SK-N-SH treated with all-trans-retinoic acid at 6 μM for 48 hours (cell line): ENCODE results near the gene INPP4B.

Source experiments
- BACH2 ChIP-seq: fragments of 250-450 bp; sonication (Bioruptor Pico); IDR thresholded peaks from 2 replicates; pipeline ENCODE4 v1.9.0; 2021; ENCODE audit warnings: mild to moderate bottlenecking, borderline replicate concordance
- CSDC2 ChIP-seq: fragments of 250-450 bp; sonication (Bioruptor Pico); IDR thresholded peaks from 2 replicates; pipeline ENCODE4 v1.5.0; 2020; ENCODE audit warnings: mild to moderate bottlenecking, moderate library complexity
- GLIS3 ChIP-seq: fragments of 250-450 bp; sonication (Bioruptor Pico); IDR thresholded peaks from 2 replicates; pipeline ENCODE4 v1.5.0; 2020; ENCODE audit warnings: mild to moderate bottlenecking, moderate library complexity
- PPARA ChIP-seq: fragments of 250-450 bp; sonication (Bioruptor Pico); IDR thresholded peaks from 2 replicates; pipeline ENCODE4 v1.5.0; 2020; ENCODE audit warnings: mild to moderate bottlenecking, borderline replicate concordance
- TCF4 ChIP-seq: fragments of 250-450 bp; sonication (Bioruptor Pico); IDR thresholded peaks from 2 replicates; pipeline ENCODE4 v1.8.0; 2021; ENCODE audit warnings: mild to moderate bottlenecking, moderate library complexity, borderline replicate concordance
- TOX ChIP-seq: fragments of 250-450 bp; sonication (Bioruptor Pico); IDR thresholded peaks from 2 replicates; pipeline ENCODE4 v1.8.0; 2021; ENCODE audit warnings: mild to moderate bottlenecking, moderate library complexity, borderline replicate concordance
- ZC3H10 ChIP-seq: fragments of 250-450 bp; sonication (Bioruptor Pico); IDR thresholded peaks from 2 replicates; pipeline ENCODE4 v1.5.1; 2021; ENCODE audit warnings: mild to moderate bottlenecking, moderate library complexity
- ZFP3 ChIP-seq: fragments of 250-450 bp; sonication (Bioruptor Pico); IDR thresholded peaks from 2 replicates; pipeline ENCODE4 v1.5.0; 2020; ENCODE audit warnings: mild to moderate bottlenecking, moderate library complexity
- ZNF565 ChIP-seq: fragments of 450-650 bp; formaldehyde crosslinking; conservative IDR thresholded peaks from 2 replicates; pipeline ENCODE4 v1.5.0; 2020; ENCODE audit warnings: low read depth, mild to moderate bottlenecking, moderate library complexity
- ZNF70 ChIP-seq: fragments of 450-650 bp; formaldehyde crosslinking; IDR thresholded peaks from 2 replicates; pipeline ENCODE4 v1.5.0; 2020; ENCODE audit warnings: mild to moderate bottlenecking, moderate library complexity
- ZNF8 ChIP-seq: fragments of 450-650 bp; formaldehyde crosslinking; IDR thresholded peaks from 2 replicates; pipeline ENCODE4 v1.5.0; 2020; ENCODE audit warnings: mild to moderate bottlenecking, moderate library complexity
- TF ChIP-seq, protein P1 (sequence below): fragments of 250-450 bp; sonication (Bioruptor Pico); IDR thresholded peaks from 2 replicates; pipeline ENCODE4 v1.8.0; 2021; ENCODE audit warnings: low read depth, mild to moderate bottlenecking, moderate library complexity, borderline replicate concordance
- TF ChIP-seq, protein P2 (sequence below): fragments of 250-450 bp; sonication (Bioruptor Pico); IDR thresholded peaks from 2 replicates; pipeline ENCODE4 v1.5.1; 2020; ENCODE audit warnings: low read depth, mild to moderate bottlenecking, moderate library complexity
- TF ChIP-seq, protein P3 (sequence below): fragments of 250-450 bp; sonication (Bioruptor Pico); IDR thresholded peaks from 2 replicates; pipeline ENCODE4 v1.8.0; 2020; ENCODE audit warnings: mild to moderate bottlenecking, moderate library complexity, borderline replicate concordance

DNA sequence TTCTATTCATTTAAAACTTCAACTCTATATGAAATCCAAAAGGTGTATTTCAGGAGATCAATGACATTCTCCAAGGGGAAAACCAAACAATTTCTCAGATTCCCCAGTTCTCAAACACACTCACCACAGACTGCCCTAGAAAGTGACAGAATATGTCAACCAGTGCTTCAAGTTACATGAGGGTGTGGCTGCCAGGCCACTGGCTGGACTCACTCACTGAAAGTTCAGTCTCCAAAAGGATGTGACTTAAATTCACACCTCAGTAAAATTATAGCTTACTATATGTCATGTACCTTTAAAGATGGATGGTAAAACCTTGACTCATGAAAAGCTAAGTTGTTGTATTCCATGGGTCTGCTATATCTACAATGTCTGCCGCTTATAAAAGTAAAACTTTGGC lies 7.3 kb downstream of the INPP4B start:
- TF ChIP-seq, protein P1, sequence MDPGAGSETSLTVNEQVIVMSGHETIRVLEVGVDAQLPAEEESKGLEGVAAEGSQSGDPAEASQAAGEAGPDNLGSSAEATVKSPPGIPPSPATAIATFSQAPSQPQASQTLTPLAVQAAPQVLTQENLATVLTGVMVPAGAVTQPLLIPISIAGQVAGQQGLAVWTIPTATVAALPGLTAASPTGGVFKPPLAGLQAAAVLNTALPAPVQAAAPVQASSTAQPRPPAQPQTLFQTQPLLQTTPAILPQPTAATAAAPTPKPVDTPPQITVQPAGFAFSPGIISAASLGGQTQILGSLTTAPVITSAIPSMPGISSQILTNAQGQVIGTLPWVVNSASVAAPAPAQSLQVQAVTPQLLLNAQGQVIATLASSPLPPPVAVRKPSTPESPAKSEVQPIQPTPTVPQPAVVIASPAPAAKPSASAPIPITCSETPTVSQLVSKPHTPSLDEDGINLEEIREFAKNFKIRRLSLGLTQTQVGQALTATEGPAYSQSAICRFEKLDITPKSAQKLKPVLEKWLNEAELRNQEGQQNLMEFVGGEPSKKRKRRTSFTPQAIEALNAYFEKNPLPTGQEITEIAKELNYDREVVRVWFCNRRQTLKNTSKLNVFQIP = no peak
- TF ChIP-seq, protein P2, sequence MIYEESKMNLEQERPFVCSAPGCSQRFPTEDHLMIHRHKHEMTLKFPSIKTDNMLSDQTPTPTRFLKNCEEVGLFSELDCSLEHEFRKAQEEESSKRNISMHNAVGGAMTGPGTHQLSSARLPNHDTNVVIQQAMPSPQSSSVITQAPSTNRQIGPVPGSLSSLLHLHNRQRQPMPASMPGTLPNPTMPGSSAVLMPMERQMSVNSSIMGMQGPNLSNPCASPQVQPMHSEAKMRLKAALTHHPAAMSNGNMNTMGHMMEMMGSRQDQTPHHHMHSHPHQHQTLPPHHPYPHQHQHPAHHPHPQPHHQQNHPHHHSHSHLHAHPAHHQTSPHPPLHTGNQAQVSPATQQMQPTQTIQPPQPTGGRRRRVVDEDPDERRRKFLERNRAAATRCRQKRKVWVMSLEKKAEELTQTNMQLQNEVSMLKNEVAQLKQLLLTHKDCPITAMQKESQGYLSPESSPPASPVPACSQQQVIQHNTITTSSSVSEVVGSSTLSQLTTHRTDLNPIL (CRISPR knock-in tag) = no peak
- TF ChIP-seq ZNF70 (CRISPR knock-in tag) = no peak
- no peak for TF ChIP-seq CSDC2 (CRISPR knock-in tag)
- no peak for TF ChIP-seq TOX (CRISPR knock-in tag)
- TF ChIP-seq, protein P3, sequence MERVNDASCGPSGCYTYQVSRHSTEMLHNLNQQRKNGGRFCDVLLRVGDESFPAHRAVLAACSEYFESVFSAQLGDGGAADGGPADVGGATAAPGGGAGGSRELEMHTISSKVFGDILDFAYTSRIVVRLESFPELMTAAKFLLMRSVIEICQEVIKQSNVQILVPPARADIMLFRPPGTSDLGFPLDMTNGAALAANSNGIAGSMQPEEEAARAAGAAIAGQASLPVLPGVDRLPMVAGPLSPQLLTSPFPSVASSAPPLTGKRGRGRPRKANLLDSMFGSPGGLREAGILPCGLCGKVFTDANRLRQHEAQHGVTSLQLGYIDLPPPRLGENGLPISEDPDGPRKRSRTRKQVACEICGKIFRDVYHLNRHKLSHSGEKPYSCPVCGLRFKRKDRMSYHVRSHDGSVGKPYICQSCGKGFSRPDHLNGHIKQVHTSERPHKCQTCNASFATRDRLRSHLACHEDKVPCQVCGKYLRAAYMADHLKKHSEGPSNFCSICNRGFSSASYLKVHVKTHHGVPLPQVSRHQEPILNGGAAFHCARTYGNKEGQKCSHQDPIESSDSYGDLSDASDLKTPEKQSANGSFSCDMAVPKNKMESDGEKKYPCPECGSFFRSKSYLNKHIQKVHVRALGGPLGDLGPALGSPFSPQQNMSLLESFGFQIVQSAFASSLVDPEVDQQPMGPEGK (CRISPR knock-in tag) = no peak
- no peak for TF ChIP-seq ZNF8 (CRISPR knock-in tag)
- TF ChIP-seq ZNF565 (CRISPR knock-in tag) = no peak
- no peak for TF ChIP-seq TCF4 (CRISPR knock-in tag)
- no peak for TF ChIP-seq ZC3H10 (CRISPR knock-in tag)
- no peak for TF ChIP-seq BACH2 (CRISPR knock-in tag)
- no peak for TF ChIP-seq GLIS3 (CRISPR knock-in tag)
- no peak for TF ChIP-seq PPARA (CRISPR knock-in tag)
- TF ChIP-seq ZFP3 (CRISPR knock-in tag) = no peak
